ENCODE data around the gene FAM3B.

Gene FAM3B

GRCh38 chr21:41348434-41348833 lies 31.8 kb downstream of the FAM3B start:
- DNase-seq (ENCODE audit: low read depth), result no peak

GRCh38 chr21:41349126-41349525 lies 32.5 kb downstream of the FAM3B start:
- TF ChIP-seq CTCF (IDR thresholded peaks at IDR 0.05; ENCODE audit: control insufficient read depth, insufficient read depth, low read depth, low read length, missing control alignments), result no peak
- DNase-seq (ENCODE audit: low read depth), result no peak
- H3K4me3 ChIP-seq (ENCODE audit: control insufficient read depth, low read depth, low read length), result no peak overlapping the region

More at GRCh38 chr21:41348434-41348833, 31.8 kb downstream of the FAM3B start:
- H3K4me3 ChIP-seq (ENCODE audit: control insufficient read depth, low read depth, low read length), result no peak overlapping the region
- TF ChIP-seq CTCF (IDR thresholded peaks at IDR 0.05; ENCODE audit: control insufficient read depth, insufficient read depth, low read depth, low read length, missing control alignments), result no peak

GRCh38 chr21:41349619-41350390 lies 33.2 kb downstream of the FAM3B start:
- DNase-seq (ENCODE audit: low read depth), result no peak
- TF ChIP-seq CTCF (IDR thresholded peaks at IDR 0.05; ENCODE audit: control insufficient read depth, insufficient read depth, low read depth, low read length, missing control alignments), result no peak
- no peak overlapping the region for H3K4me3 ChIP-seq (ENCODE audit: control insufficient read depth, low read depth, low read length)

- no peak overlapping the region for H3K4me3 ChIP-seq (ENCODE audit: control insufficient read depth, low read depth, low read length)
- DNase-seq (ENCODE audit: low read depth), result no peak
- TF ChIP-seq CTCF (IDR thresholded peaks at IDR 0.05; ENCODE audit: control insufficient read depth, insufficient read depth, low read depth, low read length, missing control alignments), result no peak
Observed at GRCh38 chr21:41350436-41351155, 34.0 kb downstream of the FAM3B start.

GRCh38 chr21:41357546-41357945 lies 40.9 kb downstream of the FAM3B start:
- no peak for DNase-seq (ENCODE audit: low read depth)
- H3K4me3 ChIP-seq (ENCODE audit: control insufficient read depth, low read depth, low read length), result no peak overlapping the region
- no peak for TF ChIP-seq CTCF (IDR thresholded peaks at IDR 0.05; ENCODE audit: control insufficient read depth, insufficient read depth, low read depth, low read length, missing control alignments)

GRCh38 chr21:41358193-41359166 lies 41.9 kb downstream of the FAM3B start:
- TF ChIP-seq CTCF (IDR thresholded peaks at IDR 0.05; ENCODE audit: control insufficient read depth, insufficient read depth, low read depth, low read length, missing control alignments), result no peak
- DNase-seq (ENCODE audit: low read depth), result no peak
- no peak overlapping the region for H3K4me3 ChIP-seq (ENCODE audit: control insufficient read depth, low read depth, low read length)

Measured in AG09309 (cell line).